Naive thymus-derived CD8-positive, alpha-beta T cell (primary cell): Measurements from ENCODE around the gene KCTD10. TPM values are rescaled to one million over a fixed set of nuclear protein-coding genes. Genes with fewer than 3 reads are reported as not detected.

Source experiments
- ATAC-seq, 2 donors: fragments of 150-1000 bp; cut with Tn5 transposase in 1 of 2; sonication (Bioruptor Pico), chemical (Tn5 transposase) in 1 of 2; 1 replicate in 1 of 2; 2 replicates in 1 of 2; pipeline ENCODE4 v1.10.0; 2021; ENCODE audit warnings: mild to moderate bottlenecking in 2 of 2, moderate library complexity in 2 of 2
- POLR2A ChIA-PET: fragments of 350-600 bp; sonication (Branson Sonifier 250); formaldehyde crosslinking; loops from one replicate; lab custom pipeline; 2021; ENCODE audit warnings: antibody characterized with exemption; lab: Charles Lee
- DNase-seq, 10 donors: peaks; one replicate each; pipeline versions ENCODE4 v3.0.0 to v3.0.0-alpha.2; 2020 to 2022
- H3K27ac Mint-ChIP-seq, 10 donors: one replicate each; pipeline ENCODE4 v1.8.0; 2020 to 2022; ENCODE audit warnings: mild to moderate bottlenecking in 10 of 10, mixed read lengths in 10 of 10, moderate library complexity in 4 of 10, inconsistent platforms in 1 of 10
- H3K27me3 Mint-ChIP-seq, 5 donors: one replicate each; pipeline ENCODE4 v1.8.0; 2021 to 2022; ENCODE audit warnings: mixed read lengths in 5 of 5
- H3K36me3 Mint-ChIP-seq, 3 donors: one replicate each; pipeline ENCODE4 v1.8.0; 2020 to 2022; ENCODE audit warnings: mixed read lengths in 3 of 3, mild to moderate bottlenecking in 2 of 3, inconsistent platforms in 1 of 3
- H3K4me1 Mint-ChIP-seq, 4 donors: one replicate each; pipeline ENCODE4 v1.8.0; 2021 to 2022; ENCODE audit warnings: mixed read lengths in 4 of 4
- H3K4me3 Mint-ChIP-seq, 10 donors: one replicate each; pipeline ENCODE4 v1.8.0; 2020 to 2022; ENCODE audit warnings: mild to moderate bottlenecking in 10 of 10, mixed read lengths in 10 of 10, moderate library complexity in 6 of 10, inconsistent platforms in 1 of 10
- H3K9me3 Mint-ChIP-seq, 9 donors: one replicate each; pipeline ENCODE4 v1.8.0; 2020 to 2022; ENCODE audit warnings: mixed read lengths in 9 of 9, mild to moderate bottlenecking in 3 of 9, inconsistent platforms in 1 of 9, moderate library complexity in 1 of 9
- polyA plus RNA-seq, 3 donors: library from polyadenylated mRNA; unstranded; fragments of 300-500 nt; fragmentation: Illumina TruSeq; gene quantifications; one replicate each; pipeline ENCODE4 v1.2.3, GENCODE V29; 2021
- total RNA-seq, 8 experiments: library from RNA in 2 of 8; stranded (reverse) in 2 of 8; gene quantifications; one replicate each; pipeline ENCODE4 v1.2.3 and lab custom pipeline; 2021 to 2026

The KCTD10 gene
- total and polyA plus RNA-seq, 5 experiments from 2014 or later, result 16.3 to 30.0 (median 21.6) TPM

- DNase-seq, result no peak
- Mint-ChIP-seq H3K27ac (no peak overlapping the region), H3K27me3 (no peaks in the 10 kb centered on the region), H3K9me3 (no peaks in the 10 kb centered on the region), H3K4me1 (peaks cover 0 to 3% (median 1%) of the 10 kb centered on the region in 4 donors), H3K4me3 (no peak overlapping the region), H3K36me3 (peaks cover 5 to 87% (median 32%) of the 10 kb centered on the region in 3 donors)
- ATAC-seq, result no peak
- POLR2A ChIA-PET, result no interaction called here
Observed at GRCh38 chr12:109492371-109492770, 15.3 kb upstream of the KCTD10 start.

GRCh38 chr12:109491671-109492070 is 14.6 kb upstream of the KCTD10 start:
- Mint-ChIP-seq H3K27ac (no peak overlapping the region), H3K4me1 (peaks cover 0 to 3% (median 1%) of the 10 kb centered on the region in 4 donors), H3K4me3 (no peak overlapping the region), H3K36me3 (peaks cover 5 to 90% (median 34%) of the 10 kb centered on the region in 3 donors), H3K27me3 (no peaks in the 10 kb centered on the region), H3K9me3 (no peaks in the 10 kb centered on the region)
- POLR2A ChIA-PET, result no interaction called here
- no peak for ATAC-seq
- DNase-seq, result no peak

GRCh38 chr12:109489955-109490565 is 13.0 kb upstream of the KCTD10 start:
- POLR2A ChIA-PET, result interaction anchor here (0.5 kb wide), 1 partner anchor 84 kb away, joined by 7 read pairs; no protein-coding TSS in a partner anchor
- peak overlapping the region in 3 of 10 donors; percentile 38 to 61 (median 51) for H3K27ac Mint-ChIP-seq
- ATAC-seq (no peak), DNase-seq (no peak)
- peaks cover 0 to 2% (median 0%) of the 10 kb centered on the region in 4 donors for H3K4me1 Mint-ChIP-seq
- H3K27me3 Mint-ChIP-seq, result no peaks in the 10 kb centered on the region
- no peaks in the 10 kb centered on the region for H3K9me3 Mint-ChIP-seq
- no peak overlapping the region for H3K4me3 Mint-ChIP-seq
- H3K36me3 Mint-ChIP-seq, result peaks cover 5 to 91% (median 28%) of the 10 kb centered on the region in 3 donors

GRCh38 chr12:109489016-109489954 is 12.2 kb upstream of the KCTD10 start:
- DNase-seq (no peak), ATAC-seq (no peak)
- Mint-ChIP-seq H3K9me3 (no peaks in the 10 kb centered on the region), H3K27me3 (no peaks in the 10 kb centered on the region), H3K27ac (no peak overlapping the region), H3K4me1 (peaks cover 0 to under 1% (median 0%) of the 10 kb centered on the region in 4 donors), H3K36me3 (peaks cover 5 to 91% (median 20%) of the 10 kb centered on the region in 3 donors), H3K4me3 (no peak overlapping the region)
- POLR2A ChIA-PET, result no interaction called here

- Mint-ChIP-seq H3K27me3 (no peaks in the 10 kb centered on the region), H3K36me3 (peaks cover 5 to 94% (median 25%) of the 10 kb centered on the region in 3 donors), H3K9me3 (no peaks in the 10 kb centered on the region), H3K4me1 (no peaks in the 10 kb centered on the region), H3K4me3 (no peak overlapping the region), H3K27ac (peak overlapping the region in 1 of 10 donors; percentile 34)
- DNase-seq (no peak), ATAC-seq (no peak)
- POLR2A ChIA-PET, result no interaction called here
Observed at GRCh38 chr12:109488051-109488665, 11.1 kb upstream of the KCTD10 start.

- POLR2A ChIA-PET, result no interaction called here
- Mint-ChIP-seq H3K9me3 (no peaks in the 10 kb centered on the region), H3K27ac (no peak overlapping the region), H3K27me3 (no peaks in the 10 kb centered on the region), H3K36me3 (peaks cover 5 to 94% (median 25%) of the 10 kb centered on the region in 3 donors), H3K4me3 (no peak overlapping the region), H3K4me1 (no peaks in the 10 kb centered on the region)
- no peak for DNase-seq
- no peak for ATAC-seq
Observed at GRCh38 chr12:109487181-109488050, 10.3 kb upstream of the KCTD10 start.

- ATAC-seq (no peak), DNase-seq (no peak)
- no peaks in the 10 kb centered on the region for H3K9me3 Mint-ChIP-seq
- peaks cover 5 to 77% (median 20%) of the 10 kb centered on the region in 3 donors for H3K36me3 Mint-ChIP-seq
- POLR2A ChIA-PET, result no interaction called here
- no peak overlapping the region for H3K4me3 Mint-ChIP-seq
- H3K27ac Mint-ChIP-seq, result no peak overlapping the region
- H3K27me3 Mint-ChIP-seq, result no peaks in the 10 kb centered on the region
- H3K4me1 Mint-ChIP-seq, result no peaks in the 10 kb centered on the region
Observed at GRCh38 chr12:109485201-109485600, 8.1 kb upstream of the KCTD10 start.

- Mint-ChIP-seq H3K4me3 (no peak overlapping the region), H3K4me1 (peaks cover 7 to 18% (median 15%) of the 10 kb centered on the region in 4 donors), H3K9me3 (no peaks in the 10 kb centered on the region), H3K27me3 (no peaks in the 10 kb centered on the region), H3K36me3 (peaks cover 0 to 58% (median 14%) of the 10 kb centered on the region in 3 donors), H3K27ac (no peak overlapping the region)
- no peak for DNase-seq
- POLR2A ChIA-PET, result no interaction called here
- no peak for ATAC-seq
Observed at GRCh38 chr12:109483346-109483745, 6.2 kb upstream of the KCTD10 start.

- Mint-ChIP-seq H3K27me3 (no peaks in the 10 kb centered on the region), H3K36me3 (peaks cover 0 to 54% (median 14%) of the 10 kb centered on the region in 3 donors), H3K4me3 (no peak overlapping the region), H3K27ac (no peak overlapping the region), H3K4me1 (peaks cover 7 to 23% (median 18%) of the 10 kb centered on the region in 4 donors), H3K9me3 (no peaks in the 10 kb centered on the region)
- no peak for DNase-seq
- POLR2A ChIA-PET, result no interaction called here
- ATAC-seq, result no peak
Observed at GRCh38 chr12:109482894-109483293, 5.8 kb upstream of the KCTD10 start.

GRCh38 chr12:109482491-109482890 is 5.4 kb upstream of the KCTD10 start:
- no peak overlapping the region for H3K4me3 Mint-ChIP-seq
- H3K27ac Mint-ChIP-seq, result no peak overlapping the region
- no peaks in the 10 kb centered on the region for H3K9me3 Mint-ChIP-seq
- POLR2A ChIA-PET, result no interaction called here
- no peak for ATAC-seq
- no peaks in the 10 kb centered on the region for H3K27me3 Mint-ChIP-seq
- no peak for DNase-seq
- H3K36me3 Mint-ChIP-seq, result peaks cover 0 to 50% (median 14%) of the 10 kb centered on the region in 3 donors
- peaks cover 7 to 26% (median 20%) of the 10 kb centered on the region in 4 donors for H3K4me1 Mint-ChIP-seq

GRCh38 chr12:109481863-109482262 is 4.8 kb upstream of the KCTD10 start:
- POLR2A ChIA-PET, result no interaction called here
- Mint-ChIP-seq H3K27me3 (no peaks in the 10 kb centered on the region), H3K4me3 (no peak overlapping the region), H3K27ac (no peak overlapping the region), H3K36me3 (peaks cover 0 to 43% (median 12%) of the 10 kb centered on the region in 3 donors), H3K4me1 (peaks cover 9 to 32% (median 24%) of the 10 kb centered on the region in 4 donors), H3K9me3 (no peaks in the 10 kb centered on the region)
- ATAC-seq (no peak), DNase-seq (no peak)

- Mint-ChIP-seq H3K27ac (no peak overlapping the region), H3K36me3 (peaks cover 0 to 30% (median 6%) of the 10 kb centered on the region in 3 donors), H3K4me1 (peaks cover 16 to 47% (median 39%) of the 10 kb centered on the region in 4 donors), H3K4me3 (peak overlapping the region in 1 of 10 donors; percentile 46), H3K27me3 (no peaks in the 10 kb centered on the region), H3K9me3 (no peaks in the 10 kb centered on the region)
- ATAC-seq, result no peak
- POLR2A ChIA-PET, result no interaction called here
- DNase-seq, result no peak
Observed at GRCh38 chr12:109480356-109480755, 3.3 kb upstream of the KCTD10 start.
